ENCODE data around the gene MAT2A. TPM values are rescaled to one million over a fixed set of nuclear protein-coding genes. Genes with fewer than 3 reads are reported as not detected.

The MAT2A gene
- total and polyA plus RNA-seq, 9 of the 15 experiments (the other 6 are each of a cell fraction or from before 2014, with no cell fraction given), result 130 to 1,027 (median 240) TPM

DNA sequence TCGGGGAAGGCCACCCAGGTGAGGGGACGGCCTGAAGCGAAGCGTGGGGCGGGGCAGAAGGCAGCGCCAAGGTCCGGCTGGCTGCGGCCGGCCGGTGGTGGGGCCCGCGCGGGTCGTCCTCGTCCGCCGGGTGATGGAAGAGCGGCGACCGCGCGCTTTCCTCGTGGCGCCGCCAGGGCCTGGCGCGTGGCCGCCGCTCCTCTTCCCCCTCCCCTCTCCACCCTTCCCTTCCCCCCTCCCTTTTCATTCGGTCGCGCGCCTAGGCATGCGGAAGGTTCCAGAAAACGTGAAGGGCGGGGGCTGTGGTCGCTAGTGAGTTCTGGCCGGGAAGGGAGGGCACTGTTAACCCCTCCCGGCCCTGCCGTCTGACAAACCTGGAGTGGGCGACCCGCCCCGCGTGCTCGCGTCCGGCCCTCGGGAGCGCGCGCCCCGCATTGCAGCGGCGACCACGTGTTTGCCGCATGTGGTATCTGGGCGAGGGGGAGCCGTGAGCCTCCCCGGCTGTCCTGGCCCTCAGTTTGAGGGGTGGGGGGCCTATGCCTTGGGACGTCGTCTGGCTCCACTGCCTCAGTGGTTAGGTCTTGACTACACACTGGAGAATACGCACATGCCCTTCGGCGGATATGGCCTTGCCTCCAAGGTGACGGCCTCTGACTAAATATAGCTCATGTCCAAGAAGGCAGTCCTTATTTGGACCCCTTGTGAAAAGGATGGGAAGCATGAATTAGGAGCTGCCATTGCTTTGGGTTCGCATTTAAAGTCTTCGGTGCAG is 579 bp downstream of the MAT2A start (continued):
- TF ChIP-seq RBM14 (IDR thresholded peaks at IDR 0.05; ENCODE audit: borderline replicate concordance, insufficient read depth, low read depth, low read length) (peak; percentile 98; the same call in 1 of the 2 replicates), MAFF (IDR thresholded peaks at IDR 0.05; ENCODE audit: low read length) (no peak), STAT5B (CRISPR knock-in tag; IDR thresholded peaks at IDR 0.05) (no peak), SRSF1 (IDR thresholded peaks at IDR 0.05; ENCODE audit: low read depth, low read length) (0 out of 2 replicates have a peak, but pooled peaks have one; percentile 52), SMC3 (conservative IDR thresholded peaks at IDR 0.05; ENCODE audit: insufficient read depth, low read depth, low read length) (0 out of 2 replicates have a peak, but pooled peaks have one; percentile 29), SIX5 (IDR thresholded peaks at IDR 0.05; ENCODE audit: borderline replicate concordance in 1 of 2, insufficient read depth in 1 of 2, low read depth in 1 of 2, low read length in 2 of 2) (no peak), ATF1 (CRISPR knock-in tag; IDR thresholded peaks at IDR 0.05) (no peak), ATF1 (tag; IDR thresholded peaks at IDR 0.05) (0 out of 2 replicates have a peak, but pooled peaks have one; percentile 16), ZBTB17 (CRISPR knock-in tag; IDR thresholded peaks at IDR 0.05) (peak; percentile 32; the same call in 1 of the 2 replicates), SMARCC2 (IDR thresholded peaks at IDR 0.05; ENCODE audit: low read depth) (no peak), FOXK2 (conservative IDR thresholded peaks at IDR 0.05 in 1 of 2, IDR thresholded peaks at IDR 0.05 in 1 of 2; ENCODE audit: low read depth in 2 of 2) (no peak), ZNF766 (CRISPR knock-in tag; conservative IDR thresholded peaks at IDR 0.05) (peak; percentile 14; the same call in 1 of the 2 replicates), AFF4 (CRISPR knock-in tag; IDR thresholded peaks at IDR 0.05) (peak; percentile 87; the same call in 1 of the 2 replicates)
- TF ChIP-seq, protein P1, sequence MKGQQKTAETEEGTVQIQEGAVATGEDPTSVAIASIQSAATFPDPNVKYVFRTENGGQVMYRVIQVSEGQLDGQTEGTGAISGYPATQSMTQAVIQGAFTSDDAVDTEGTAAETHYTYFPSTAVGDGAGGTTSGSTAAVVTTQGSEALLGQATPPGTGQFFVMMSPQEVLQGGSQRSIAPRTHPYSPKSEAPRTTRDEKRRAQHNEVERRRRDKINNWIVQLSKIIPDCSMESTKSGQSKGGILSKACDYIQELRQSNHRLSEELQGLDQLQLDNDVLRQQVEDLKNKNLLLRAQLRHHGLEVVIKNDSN (CRISPR knock-in tag; IDR thresholded peaks at IDR 0.05), result peak; percentile 73
- TF ChIP-seq, protein P2, sequence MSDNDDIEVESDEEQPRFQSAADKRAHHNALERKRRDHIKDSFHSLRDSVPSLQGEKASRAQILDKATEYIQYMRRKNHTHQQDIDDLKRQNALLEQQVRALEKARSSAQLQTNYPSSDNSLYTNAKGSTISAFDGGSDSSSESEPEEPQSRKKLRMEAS (CRISPR knock-in tag; IDR thresholded peaks at IDR 0.05), result peak; percentile 98
- TF ChIP-seq, protein P3, sequence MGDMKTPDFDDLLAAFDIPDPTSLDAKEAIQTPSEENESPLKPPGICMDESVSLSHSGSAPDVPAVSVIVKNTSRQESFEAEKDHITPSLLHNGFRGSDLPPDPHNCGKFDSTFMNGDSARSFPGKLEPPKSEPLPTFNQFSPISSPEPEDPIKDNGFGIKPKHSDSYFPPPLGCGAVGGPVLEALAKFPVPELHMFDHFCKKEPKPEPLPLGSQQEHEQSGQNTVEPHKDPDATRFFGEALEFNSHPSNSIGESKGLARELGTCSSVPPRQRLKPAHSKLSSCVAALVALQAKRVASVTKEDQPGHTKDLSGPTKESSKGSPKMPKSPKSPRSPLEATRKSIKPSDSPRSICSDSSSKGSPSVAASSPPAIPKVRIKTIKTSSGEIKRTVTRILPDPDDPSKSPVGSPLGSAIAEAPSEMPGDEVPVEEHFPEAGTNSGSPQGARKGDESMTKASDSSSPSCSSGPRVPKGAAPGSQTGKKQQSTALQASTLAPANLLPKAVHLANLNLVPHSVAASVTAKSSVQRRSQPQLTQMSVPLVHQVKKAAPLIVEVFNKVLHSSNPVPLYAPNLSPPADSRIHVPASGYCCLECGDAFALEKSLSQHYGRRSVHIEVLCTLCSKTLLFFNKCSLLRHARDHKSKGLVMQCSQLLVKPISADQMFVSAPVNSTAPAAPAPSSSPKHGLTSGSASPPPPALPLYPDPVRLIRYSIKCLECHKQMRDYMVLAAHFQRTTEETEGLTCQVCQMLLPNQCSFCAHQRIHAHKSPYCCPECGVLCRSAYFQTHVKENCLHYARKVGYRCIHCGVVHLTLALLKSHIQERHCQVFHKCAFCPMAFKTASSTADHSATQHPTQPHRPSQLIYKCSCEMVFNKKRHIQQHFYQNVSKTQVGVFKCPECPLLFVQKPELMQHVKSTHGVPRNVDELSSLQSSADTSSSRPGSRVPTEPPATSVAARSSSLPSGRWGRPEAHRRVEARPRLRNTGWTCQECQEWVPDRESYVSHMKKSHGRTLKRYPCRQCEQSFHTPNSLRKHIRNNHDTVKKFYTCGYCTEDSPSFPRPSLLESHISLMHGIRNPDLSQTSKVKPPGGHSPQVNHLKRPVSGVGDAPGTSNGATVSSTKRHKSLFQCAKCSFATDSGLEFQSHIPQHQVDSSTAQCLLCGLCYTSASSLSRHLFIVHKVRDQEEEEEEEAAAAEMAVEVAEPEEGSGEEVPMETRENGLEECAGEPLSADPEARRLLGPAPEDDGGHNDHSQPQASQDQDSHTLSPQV (IDR thresholded peaks at IDR 0.05), result peak; percentile 69

All from K562 (cell line).